GM12878 (cell line): Measurements from ENCODE around the gene CLASP2. TPM values are rescaled to one million over a fixed set of nuclear protein-coding genes. Genes with fewer than 3 reads are reported as not detected.

Source experiments
- ATF3 ChIP-seq: IDR thresholded peaks from 2 replicates; pipeline ENCODE4 v1.6.1; 2011; ENCODE audit warnings: low read depth, mild to moderate bottlenecking, low read length, moderate library complexity, borderline replicate concordance; ENCODE audit errors: extremely low read depth
- CEBPB ChIP-seq, 2 experiments: fragments of 150-350 bp in 1 of 2; IDR thresholded peaks; 2 replicates each; pipeline ENCODE4 v1.6.1; 2012 to 2014; ENCODE audit warnings: low read depth in 2 of 2, low read length in 2 of 2, borderline replicate concordance in 1 of 2, inconsistent platforms in 1 of 2
- CHD1 ChIP-seq: IDR thresholded peaks from 2 replicates; pipeline ENCODE4 v1.6.1; 2012; ENCODE audit warnings: low read depth, low read length, improper control_type of control experiment
- CREB1 ChIP-seq: IDR thresholded peaks from 2 replicates; pipeline ENCODE4 v1.6.1; 2012; ENCODE audit warnings: low read depth, mild to moderate bottlenecking, inconsistent platforms
- EZH2 ChIP-seq: IDR thresholded peaks from 2 replicates; pipeline ENCODE4 v1.6.1; 2012; ENCODE audit warnings: low read depth, mild to moderate bottlenecking, control low read depth, inconsistent platforms, low read length, borderline replicate concordance; ENCODE audit not compliant: control insufficient read depth
- GATAD2B ChIP-seq: fragments of 450-650 bp; conservative IDR thresholded peaks from 2 replicates; pipeline ENCODE4 v1.6.1; 2017; ENCODE audit warnings: low read depth, mild to moderate bottlenecking, moderate library complexity
- HDAC6 ChIP-seq: fragments of 200-600 bp; sonication (generic); IDR thresholded peaks from one replicate; pipeline ENCODE4 v1.8.0; 2017; ENCODE audit warnings: antibody characterized with exemption; ENCODE audit not compliant: unreplicated experiment
- IRF4 ChIP-seq: IDR thresholded peaks from 2 replicates; pipeline ENCODE4 v1.6.1; 2011; ENCODE audit warnings: low read depth, low read length
- MXI1 ChIP-seq: fragments of 150-350 bp; IDR thresholded peaks from 2 replicates; pipeline ENCODE4 v1.6.1; 2011; ENCODE audit warnings: low read depth, mild to moderate bottlenecking, inconsistent platforms, low read length, improper control_type of control experiment
- NBN ChIP-seq: fragments of 450-650 bp; IDR thresholded peaks from 2 replicates; pipeline ENCODE4 v1.6.1; 2016
- NFYA ChIP-seq: IDR thresholded peaks from 2 replicates; pipeline ENCODE4 v1.6.1; 2011; ENCODE audit warnings: low read depth, mild to moderate bottlenecking, low read length, improper control_type of control experiment, borderline replicate concordance
- NRF1 ChIP-seq: conservative IDR thresholded peaks from 2 replicates; pipeline ENCODE4 v1.6.1; 2011; ENCODE audit warnings: mild to moderate bottlenecking, low read depth, low read length, improper control_type of control experiment
- PKNOX1 ChIP-seq: fragments of 450-650 bp; IDR thresholded peaks from 2 replicates; pipeline ENCODE4 v1.6.1; 2016; ENCODE audit warnings: mild to moderate bottlenecking
- POLR2A ChIP-seq: IDR thresholded peaks from 2 replicates; pipeline ENCODE4 v1.6.1; 2011; ENCODE audit warnings: low read depth, mild to moderate bottlenecking, low read length
- POLR2AphosphoS5 ChIP-seq: IDR thresholded peaks from 2 replicates; pipeline ENCODE4 v1.6.1; 2011; ENCODE audit warnings: mild to moderate bottlenecking, low read length, inconsistent platforms
- RAD51 ChIP-seq: fragments of 450-650 bp; IDR thresholded peaks from 2 replicates; pipeline ENCODE4 v1.6.1; 2016; ENCODE audit warnings: moderate library complexity, mild to moderate bottlenecking, inconsistent platforms
- RUNX3 ChIP-seq: IDR thresholded peaks from 2 replicates; pipeline ENCODE4 v1.6.1; 2012; ENCODE audit warnings: low read length, inconsistent platforms
- TCF3 ChIP-seq: IDR thresholded peaks from 2 replicates; pipeline ENCODE4 v1.6.1; 2012; ENCODE audit warnings: low read depth, mild to moderate bottlenecking, low read length, borderline replicate concordance; ENCODE audit not compliant: insufficient read depth
- ZBED1 ChIP-seq: IDR thresholded peaks from 2 replicates; pipeline ENCODE4 v1.6.1; 2016; ENCODE audit warnings: borderline replicate concordance
- ZNF217 ChIP-seq: fragments of 450-650 bp; IDR thresholded peaks from 2 replicates; pipeline ENCODE4 v1.6.1; 2017; ENCODE audit warnings: antibody characterized with exemption, mild to moderate bottlenecking
- ZZZ3 ChIP-seq: IDR thresholded peaks from 2 replicates; pipeline ENCODE4 v1.6.1; 2011; ENCODE audit warnings: low read depth; ENCODE audit not compliant: control insufficient read depth, insufficient read length
- polyA plus RNA-seq, 11 experiments: library from polyadenylated mRNA; depleted of rRNA in 4 of 11; unstranded in 6 of 11; stranded (reverse) in 5 of 11; fragments of >200 nt; fragmentation: Nextera tagmentation in 4 of 11; fragmentation: Illumina TruSeq in 1 of 11; extraction: Ambion mirVana in 4 of 11; extraction: Trizol in 1 of 11; gene quantifications; 1 replicate in 1 of 11; 2 replicates in 10 of 11; pipeline versions ENCODE4 v1.2.1 to v1.2.3, GENCODE V29; 2011 to 2016; ENCODE audit warnings: inconsistent platforms in 2 of 11, missing spikeins in 2 of 11, low read depth in 1 of 11
- total RNA-seq, 4 experiments: library from RNA; depleted of rRNA in 3 of 4; stranded (reverse); fragments of >200 nt in 3 of 4; fragmentation: Illumina TruSeq in 1 of 4; extraction: Trizol in 1 of 4; gene quantifications; 2 replicates each; pipeline versions ENCODE4 v1.2.1 to v1.2.3, GENCODE V29; 2013 to 2021
- TF ChIP-seq, protein P1 (sequence below): fragments of 150-350 bp; IDR thresholded peaks from 2 replicates; pipeline ENCODE4 v1.6.1; 2016; ENCODE audit warnings: low read depth, low read length
- TF ChIP-seq, protein P2 (sequence below): IDR thresholded peaks from 2 replicates; pipeline ENCODE4 v1.6.1; 2011; ENCODE audit warnings: mild to moderate bottlenecking, low read depth, low read length, moderate library complexity; ENCODE audit not compliant: insufficient replicate concordance

Gene CLASP2
- total and polyA plus RNA-seq, 10 of the 15 experiments (the other 5 are each of a cell fraction or from before 2014, with no cell fraction given): 4.0 to 38.3 (median 26.8) TPM

- TF ChIP-seq, protein P1, sequence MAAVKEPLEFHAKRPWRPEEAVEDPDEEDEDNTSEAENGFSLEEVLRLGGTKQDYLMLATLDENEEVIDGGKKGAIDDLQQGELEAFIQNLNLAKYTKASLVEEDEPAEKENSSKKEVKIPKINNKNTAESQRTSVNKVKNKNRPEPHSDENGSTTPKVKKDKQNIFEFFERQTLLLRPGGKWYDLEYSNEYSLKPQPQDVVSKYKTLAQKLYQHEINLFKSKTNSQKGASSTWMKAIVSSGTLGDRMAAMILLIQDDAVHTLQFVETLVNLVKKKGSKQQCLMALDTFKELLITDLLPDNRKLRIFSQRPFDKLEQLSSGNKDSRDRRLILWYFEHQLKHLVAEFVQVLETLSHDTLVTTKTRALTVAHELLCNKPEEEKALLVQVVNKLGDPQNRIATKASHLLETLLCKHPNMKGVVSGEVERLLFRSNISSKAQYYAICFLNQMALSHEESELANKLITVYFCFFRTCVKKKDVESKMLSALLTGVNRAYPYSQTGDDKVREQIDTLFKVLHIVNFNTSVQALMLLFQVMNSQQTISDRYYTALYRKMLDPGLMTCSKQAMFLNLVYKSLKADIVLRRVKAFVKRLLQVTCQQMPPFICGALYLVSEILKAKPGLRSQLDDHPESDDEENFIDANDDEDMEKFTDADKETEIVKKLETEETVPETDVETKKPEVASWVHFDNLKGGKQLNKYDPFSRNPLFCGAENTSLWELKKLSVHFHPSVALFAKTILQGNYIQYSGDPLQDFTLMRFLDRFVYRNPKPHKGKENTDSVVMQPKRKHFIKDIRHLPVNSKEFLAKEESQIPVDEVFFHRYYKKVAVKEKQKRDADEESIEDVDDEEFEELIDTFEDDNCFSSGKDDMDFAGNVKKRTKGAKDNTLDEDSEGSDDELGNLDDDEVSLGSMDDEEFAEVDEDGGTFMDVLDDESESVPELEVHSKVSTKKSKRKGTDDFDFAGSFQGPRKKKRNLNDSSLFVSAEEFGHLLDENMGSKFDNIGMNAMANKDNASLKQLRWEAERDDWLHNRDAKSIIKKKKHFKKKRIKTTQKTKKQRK: no peak
- TF ChIP-seq EZH2 (no peak), CREB1 (peak; percentile 18; the same call in 1 of the 2 replicates), ATF3 (no peak), TCF3 (peak; percentile 80; the same call in 1 of the 2 replicates), IRF4 (no peak), RUNX3 (peak; percentile 88), ZZZ3 (no peak), HDAC6 (peak; percentile 75), GATAD2B (no peak), CEBPB (IDR thresholded peaks at IDR 0.05; ENCODE audit: borderline replicate concordance in 1 of 2, low read depth in 2 of 2, low read length in 2 of 2) (0 out of 4 replicates have a peak, but pooled peaks of 1 of the 2 experiments have one; percentile 28), MXI1 (peak; percentile 81), ZNF217 (no peak), ZBED1 (no peak), NRF1 (peak; percentile 37), RAD51 (peak; percentile 70), NFYA (no peak), PKNOX1 (peak; percentile 80), POLR2A (peak; percentile 49), POLR2AphosphoS5 (no peak), NBN (0 out of 2 replicates have a peak, but pooled peaks have one; percentile 51), CHD1 (no peak)
- TF ChIP-seq, protein P2, sequence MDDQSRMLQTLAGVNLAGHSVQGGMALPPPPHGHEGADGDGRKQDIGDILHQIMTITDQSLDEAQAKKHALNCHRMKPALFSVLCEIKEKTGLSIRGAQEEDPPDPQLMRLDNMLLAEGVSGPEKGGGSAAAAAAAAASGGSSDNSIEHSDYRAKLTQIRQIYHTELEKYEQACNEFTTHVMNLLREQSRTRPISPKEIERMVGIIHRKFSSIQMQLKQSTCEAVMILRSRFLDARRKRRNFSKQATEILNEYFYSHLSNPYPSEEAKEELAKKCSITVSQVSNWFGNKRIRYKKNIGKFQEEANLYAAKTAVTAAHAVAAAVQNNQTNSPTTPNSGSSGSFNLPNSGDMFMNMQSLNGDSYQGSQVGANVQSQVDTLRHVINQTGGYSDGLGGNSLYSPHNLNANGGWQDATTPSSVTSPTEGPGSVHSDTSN: peak; percentile 21
Measured at GRCh38 chr3:33658991-33659848, 58.8 kb downstream of the CLASP2 start (continued).
